Measurements from ENCODE around the gene ZNF280A.
"Not testable (repeated sequence)": the region's sequence is repeated elsewhere in the genome, so short reads cannot be mapped to it uniquely, and the experiment has no call there.

The ZNF280A gene

GRCh38 chr22:22545084-22545483 is 25.0 kb upstream of the ZNF280A start:
- DNase-seq (ENCODE audit: low read depth in 3 of 3), result no peak

GRCh38 chr22:22538226-22538989 is 18.3 kb upstream of the ZNF280A start:
- DNase-seq (ENCODE audit: low read depth in 3 of 3), result no peak

GRCh38 chr22:22536916-22537315 is 16.8 kb upstream of the ZNF280A start:
- no peak for DNase-seq (ENCODE audit: low read depth in 3 of 3)

- DNase-seq (ENCODE audit: low read depth in 3 of 3), result no peak
These were observed 16.4 kb upstream of the ZNF280A start for GRCh38 chr22:22536515-22536914.

GRCh38 chr22:22535662-22536061 is 15.6 kb upstream of the ZNF280A start:
- DNase-seq (ENCODE audit: low read depth in 3 of 3), result no peak

- DNase-seq (ENCODE audit: low read depth in 3 of 3), result no peak
These were observed 14.7 kb upstream of the ZNF280A start for GRCh38 chr22:22534604-22535415.

- no peak for DNase-seq (ENCODE audit: low read depth in 3 of 3)
These were observed 13.8 kb upstream of the ZNF280A start for GRCh38 chr22:22533863-22534262.

- no peak for DNase-seq (ENCODE audit: low read depth in 3 of 3)
These were observed 13.3 kb upstream of the ZNF280A start for GRCh38 chr22:22533417-22533816.

- not testable (repeated sequence) for DNase-seq (ENCODE audit: low read depth in 3 of 3)
These were observed 12.5 kb upstream of the ZNF280A start for GRCh38 chr22:22532547-22533071.

GRCh38 chr22:22531770-22532546 is 11.9 kb upstream of the ZNF280A start:
- no peak for DNase-seq (ENCODE audit: low read depth in 3 of 3)

- DNase-seq (ENCODE audit: low read depth in 3 of 3), result no peak
These were observed 8.7 kb upstream of the ZNF280A start for GRCh38 chr22:22528780-22529179.

GRCh38 chr22:22527312-22527711 is 7.2 kb upstream of the ZNF280A start:
- no peak for DNase-seq (ENCODE audit: low read depth in 3 of 3)

GRCh38 chr22:22526125-22526912 is 6.2 kb upstream of the ZNF280A start:
- no peak for DNase-seq (ENCODE audit: low read depth in 3 of 3)

- no peak for DNase-seq (ENCODE audit: low read depth in 3 of 3)
These were observed 3.4 kb upstream of the ZNF280A start for GRCh38 chr22:22523494-22523893.

- no peak for DNase-seq (ENCODE audit: low read depth in 3 of 3)
These were observed 1.6 kb upstream of the ZNF280A start for GRCh38 chr22:22521631-22522030.

GRCh38 chr22:22520667-22521602 is 865 bp upstream of the ZNF280A start:
- no peak for DNase-seq (ENCODE audit: low read depth in 3 of 3)

GRCh38 chr22:22519591-22519990 is 479 bp downstream of the ZNF280A start:
- no peak for DNase-seq (ENCODE audit: low read depth in 3 of 3)

- no peak for DNase-seq (ENCODE audit: low read depth in 3 of 3)
These were observed 3.1 kb downstream of the ZNF280A start for GRCh38 chr22:22516992-22517391.

- DNase-seq (ENCODE audit: low read depth in 3 of 3), result no peak
These were observed 4.2 kb downstream of the ZNF280A start for GRCh38 chr22:22515890-22516289.

- DNase-seq (ENCODE audit: low read depth in 3 of 3), result not testable (repeated sequence)
These were observed 5.6 kb downstream of the ZNF280A start for GRCh38 chr22:22514431-22514830.

Data from stimulated activated CD4-positive, alpha-beta T cell treated with anti-CD3 and anti-CD28 coated beads, TNF-alpha, amount 100 ng/mL, for 48 hours (primary cell).